Endothelial cell of umbilical vein (primary cell): Measurements from ENCODE around the gene RPL41. TPM values are rescaled to one million over a fixed set of nuclear protein-coding genes. Genes with fewer than 3 reads are reported as not detected.

ENCODE experiments used
- BruUV-seq: library from RNA; stranded (reverse); fragments of 400-500 nt; replicated peaks from 2 replicates; lab custom pipeline; 2021; lab: Mats Ljungman, UMichigan
- CTCF ChIA-PET: fragments of 300-600, 350-600 bp; sonication (Branson Sonifier 250); formaldehyde crosslinking; loops from one replicate; lab custom pipeline; 2021; ENCODE audit warnings: antibody characterized with exemption, inconsistent platforms; lab: Charles Lee
- POLR2A ChIA-PET: fragments of 300-600, 350-600 bp; sonication (Branson Sonifier 250); formaldehyde crosslinking; loops from one replicate; lab custom pipeline; 2021; ENCODE audit warnings: antibody characterized with exemption, inconsistent platforms; lab: Charles Lee
- DNase-seq: peaks from one replicate; pipeline ENCODE4 v3.0.0-alpha.2; 2011; ENCODE audit warnings: low read depth, low spot score
- FAIRE-seq: peaks from 2 replicates; lab custom pipeline; 2011; peaks lifted over from hg19 to GRCh38; lab: Jason Lieb, UNC
- H2AFZ ChIP-seq: 2 replicates; pipeline ENCODE4 v1.6.0; 2012; ENCODE audit warnings: low read depth, low read length, control low read depth, inconsistent platforms
- H3K27ac ChIP-seq: 2 replicates; pipeline ENCODE4 v1.5.1; 2011; ENCODE audit warnings: low read depth, mild to moderate bottlenecking, control low read depth, low read length, moderate library complexity; ENCODE audit not compliant: insufficient read depth
- H3K27me3 ChIP-seq, 2 experiments: 2 replicates each; pipeline versions ENCODE4 v1.6.0 to v1.6.1; 2011; ENCODE audit warnings: low read length in 2 of 2, mixed read lengths in 1 of 2; ENCODE audit not compliant: control insufficient read depth in 2 of 2, insufficient read depth in 2 of 2
- H3K36me3 ChIP-seq, 2 experiments: 2 replicates in 1 of 2; 3 replicates in 1 of 2; pipeline ENCODE4 v1.5.1; 2011; ENCODE audit warnings: low read length in 2 of 2, mild to moderate bottlenecking in 1 of 2, moderate library complexity in 1 of 2; ENCODE audit not compliant: control insufficient read depth in 2 of 2, insufficient read depth in 2 of 2; ENCODE audit errors: extremely low read depth in 1 of 2
- H3K4me1 ChIP-seq: 3 replicates; pipeline ENCODE4 v1.5.1; 2011; ENCODE audit warnings: mild to moderate bottlenecking, low read length; ENCODE audit not compliant: control insufficient read depth, insufficient read depth; ENCODE audit errors: extremely low read depth
- H3K4me2 ChIP-seq: 2 replicates; pipeline ENCODE4 v1.6.1; 2011; ENCODE audit warnings: low read length, control low read depth, mixed read lengths; ENCODE audit not compliant: insufficient read depth
- H3K4me3 ChIP-seq, 3 experiments: fragments of 200-600 bp in 1 of 3; sonication (generic), shearing (Covaris generic) in 1 of 3; replicated peaks in 1 of 3; 2 replicates each; pipeline ENCODE4 v1.5.1; 2011 to 2016; ENCODE audit warnings: control low read depth in 3 of 3, low read length in 3 of 3, mild to moderate bottlenecking in 2 of 3, inconsistent platforms in 1 of 3, low read depth in 1 of 3, moderate library complexity in 1 of 3; ENCODE audit not compliant: insufficient read depth in 1 of 3
- H3K79me2 ChIP-seq: 2 replicates; pipeline ENCODE4 v1.6.0; 2012; ENCODE audit warnings: low read length, inconsistent platforms; ENCODE audit not compliant: control insufficient read depth, insufficient read depth
- H3K9ac ChIP-seq: replicated peaks from 2 replicates; pipeline ENCODE3; 2011; ENCODE audit warnings: low read length, control low read depth; ENCODE audit not compliant: insufficient read depth; ENCODE audit errors: extremely low read depth
- H3K9me1 ChIP-seq: replicated peaks from 3 replicates; pipeline ENCODE4 v1.6.0; 2011; ENCODE audit warnings: mild to moderate bottlenecking, low read length; ENCODE audit not compliant: control insufficient read depth, insufficient read depth; ENCODE audit errors: extremely low read depth
- H3K9me3 ChIP-seq: replicated peaks from 2 replicates; pipeline ENCODE4 v1.5.1; 2012; ENCODE audit warnings: low read length, inconsistent platforms; ENCODE audit not compliant: control insufficient read depth, insufficient read depth
- H4K20me1 ChIP-seq: replicated peaks from 2 replicates; pipeline ENCODE3; 2011; ENCODE audit warnings: mild to moderate bottlenecking, low read length; ENCODE audit not compliant: control insufficient read depth, insufficient read depth; ENCODE audit errors: extremely low read depth
- CTCF ChIP-seq, 2 donors: IDR thresholded peaks; 1 replicate in 1 of 2; 2 replicates in 1 of 2; pipeline ENCODE4 v1.5.1; 2011; ENCODE audit warnings: low read length in 2 of 2, mild to moderate bottlenecking in 2 of 2, moderate library complexity in 2 of 2, control low read depth in 1 of 2, inconsistent platforms in 1 of 2, low read depth in 1 of 2; ENCODE audit not compliant: insufficient read depth in 1 of 2; ENCODE audit errors: extremely low read depth in 1 of 2
- EZH2 ChIP-seq: IDR thresholded peaks from 2 replicates; pipeline ENCODE4 v1.6.1; 2012; ENCODE audit warnings: borderline replicate concordance, low read depth, mild to moderate bottlenecking, moderate library complexity, low read length, inconsistent platforms; ENCODE audit not compliant: severe bottlenecking
- FOS ChIP-seq: IDR thresholded peaks from 2 replicates; pipeline ENCODE4 v1.6.1; 2011; ENCODE audit warnings: mild to moderate bottlenecking, low read length, moderate library complexity, borderline replicate concordance; ENCODE audit not compliant: insufficient read depth
- GATA2 ChIP-seq: IDR thresholded peaks from 2 replicates; pipeline ENCODE4 v1.7.0; 2011; ENCODE audit warnings: low read depth, mild to moderate bottlenecking, moderate library complexity, mixed read lengths, low read length; ENCODE audit not compliant: insufficient read length, insufficient read depth
- JUN ChIP-seq: IDR thresholded peaks from 2 replicates; pipeline ENCODE4 v1.6.1; 2011; ENCODE audit warnings: borderline replicate concordance, low read depth; ENCODE audit not compliant: insufficient read length, insufficient read depth
- MAX ChIP-seq: IDR thresholded peaks from 2 replicates; pipeline ENCODE4 v1.6.1; 2011; ENCODE audit not compliant: insufficient read depth, insufficient read length
- MYC ChIP-seq: IDR thresholded peaks from one replicate; pipeline ENCODE4 v1.6.1; 2011; ENCODE audit warnings: mild to moderate bottlenecking, low read depth, low read length
- POLR2A ChIP-seq: IDR thresholded peaks from 2 replicates; pipeline ENCODE4 v1.6.1; 2012; ENCODE audit warnings: low read depth, mild to moderate bottlenecking, control low read depth, low read length
- POLR2AphosphoS5 ChIP-seq: IDR thresholded peaks from 2 replicates; pipeline ENCODE4 v1.6.1; 2012; ENCODE audit warnings: low read depth, mild to moderate bottlenecking, control low read depth, low read length, moderate library complexity; ENCODE audit not compliant: insufficient read depth
- dilution Hi-C: fragments of 300-500 bp; cut with MboI; formaldehyde crosslinking; loops from one replicate; pipeline ENCODE4 v1.15.0; 2019; ENCODE audit warnings: low sequenced_read_pairs; ENCODE audit not compliant: extremely low pct_ligation_motif_present
- intact Hi-C: fragments of 100-400 bp; cut with micrococcal nuclease; formaldehyde crosslinking; loops from one replicate; pipeline ENCODE4 v1.10.0; 2022
- polyA plus RNA-seq, 4 experiments: library from polyadenylated mRNA; depleted of rRNA in 3 of 4; stranded (reverse) in 3 of 4; unstranded in 1 of 4; fragments of >200 nt; gene quantifications; 2 replicates each; pipeline versions ENCODE4 v1.2.1 to v1.2.3, GENCODE V29; 2011 to 2012; ENCODE audit warnings: missing spikeins in 1 of 4
- total RNA-seq: library from RNA; stranded (reverse); gene quantifications from 2 replicates; pipeline ENCODE4 v1.2.3, GENCODE V29; 2021

RPL41 gene
- total and polyA plus RNA-seq, 2 donors (not counting 3 experiments of a cell fraction or from before 2014, with no cell fraction given), result 3,212 to 9,990 TPM

GRCh38 chr12:56154246-56154771 is 37.9 kb downstream of the RPL41 start:
- H3K79me2 ChIP-seq, result peaks cover 16% of the 10 kb centered on the region
- DNase-seq (no peak), FAIRE-seq (no peak)
- dilution Hi-C loops, result no loop called here
- peaks cover 20% of the 10 kb centered on the region for H3K4me1 ChIP-seq
- no peaks in the 10 kb centered on the region for H3K9me1 ChIP-seq
- no peak overlapping the region for H2AFZ ChIP-seq
- intact Hi-C loops, result no loop called here
- peaks cover 0 to 7% of the 10 kb centered on the region in 2 experiments for H3K36me3 ChIP-seq
- no peak overlapping the region for H3K9ac ChIP-seq
- no peaks in the 10 kb centered on the region for H3K27me3 ChIP-seq
- BruUV-seq, result no TSS peak
- POLR2A ChIA-PET, result no interaction called here
- CTCF ChIA-PET, result interaction anchor here (1.2 to 1.9 kb wide), 2 partner anchors 26 to 28 kb away, joined by 4 to 6 read pairs; partner anchors contain the start of gene ESYT1
- no peaks in the 10 kb centered on the region for H3K9me3 ChIP-seq
- H4K20me1 ChIP-seq, result no peaks in the 10 kb centered on the region
- no peak overlapping the region for H3K27ac ChIP-seq
- no peak overlapping the region for H3K4me2 ChIP-seq
- TF ChIP-seq POLR2AphosphoS5 (no peak), MAX (no peak), CTCF (IDR thresholded peaks at IDR 0.05; ENCODE audit: extremely low read depth in 1 of 2, insufficient read depth in 1 of 2, low read depth in 1 of 2, low read length in 2 of 2) (no peak), POLR2A (no peak), MYC (no peak), JUN (no peak), EZH2 (no peak), FOS (no peak), GATA2 (no peak)
- no peak overlapping the region for H3K4me3 ChIP-seq
